DMS114 treated with DMSO at 0.1 percent for 48 hours (cell line): ENCODE measurements around the gene CTBP2.
A peak's percentile ranks its signal among the peaks of the same experiment; 100 is the strongest.

Experiments used
- DNase-seq: peaks from one replicate; lab custom pipeline; 2025; ENCODE audit not compliant: unreplicated experiment; lab: John Stamatoyannopoulos, UW

CTBP2 gene

DNA sequence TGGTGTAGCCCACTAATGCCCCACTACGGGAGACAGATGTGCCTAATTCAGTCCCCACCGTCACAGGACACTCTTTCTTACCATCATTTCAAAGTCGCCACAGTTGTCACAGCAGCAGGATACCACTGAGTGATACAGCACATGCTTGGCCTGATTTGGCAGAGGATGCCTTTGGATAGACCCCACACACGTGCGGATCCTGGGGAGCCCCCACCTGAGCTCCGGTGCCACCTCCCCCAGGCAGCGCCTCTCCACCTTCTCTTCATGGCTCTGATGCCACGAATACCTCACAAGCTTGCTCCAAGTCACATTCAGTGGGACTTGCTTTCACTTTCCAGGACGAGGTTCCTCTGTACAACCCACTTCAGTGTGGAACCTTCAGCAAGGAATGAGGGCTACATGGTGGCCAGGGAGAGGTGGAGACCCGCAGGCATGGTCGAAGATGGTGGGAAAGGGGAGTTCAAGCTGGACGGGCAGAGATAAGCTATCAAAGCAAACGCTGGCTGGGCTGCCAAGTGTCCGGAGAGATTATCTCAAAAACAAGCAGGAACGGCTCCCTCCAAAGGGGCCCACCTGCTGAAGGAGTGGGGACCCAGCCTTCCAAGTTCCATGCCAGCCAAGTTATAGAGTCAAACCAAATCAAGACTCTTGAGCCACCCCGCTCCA, 111.0 kb downstream of the CTBP2 start:
- no peak for DNase-seq

DNA sequence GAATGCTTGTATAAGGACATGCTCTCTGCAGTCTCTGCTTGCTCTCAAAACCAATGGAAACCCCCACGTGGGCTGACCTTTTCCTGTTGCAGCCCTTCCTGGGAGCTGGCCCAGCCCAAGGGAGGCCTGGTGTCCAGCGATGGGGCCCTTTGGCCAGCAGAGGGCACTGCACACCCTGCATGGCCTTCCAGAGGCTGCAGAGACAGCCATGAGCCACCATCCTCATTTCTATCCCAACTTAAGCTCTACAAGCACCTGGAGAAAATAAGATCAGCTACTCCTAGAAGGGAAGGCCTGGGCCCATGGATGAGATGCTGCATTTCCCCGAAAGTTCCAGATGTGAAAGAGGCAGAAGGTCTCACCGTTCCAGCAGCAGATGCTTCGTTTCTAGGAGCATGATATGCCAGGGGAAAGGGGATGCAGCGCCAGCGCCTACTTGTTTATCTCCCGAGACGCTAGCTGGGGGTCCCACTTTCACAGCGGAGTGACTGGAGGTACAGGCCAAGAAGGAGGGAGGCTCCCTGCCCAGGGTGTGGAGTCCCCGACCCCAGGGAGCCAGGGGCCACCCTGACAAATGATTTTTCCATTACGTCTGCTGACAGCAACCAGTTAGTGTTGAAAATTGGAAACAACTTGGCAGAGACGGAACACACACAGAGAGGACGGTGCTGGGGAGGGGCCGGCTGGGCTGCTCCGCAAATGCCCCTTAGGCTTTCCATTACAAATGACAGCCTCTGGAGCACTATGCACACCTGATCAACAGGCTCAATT, 112.1 kb downstream of the CTBP2 start:
- peak; percentile 74 for DNase-seq

DNA sequence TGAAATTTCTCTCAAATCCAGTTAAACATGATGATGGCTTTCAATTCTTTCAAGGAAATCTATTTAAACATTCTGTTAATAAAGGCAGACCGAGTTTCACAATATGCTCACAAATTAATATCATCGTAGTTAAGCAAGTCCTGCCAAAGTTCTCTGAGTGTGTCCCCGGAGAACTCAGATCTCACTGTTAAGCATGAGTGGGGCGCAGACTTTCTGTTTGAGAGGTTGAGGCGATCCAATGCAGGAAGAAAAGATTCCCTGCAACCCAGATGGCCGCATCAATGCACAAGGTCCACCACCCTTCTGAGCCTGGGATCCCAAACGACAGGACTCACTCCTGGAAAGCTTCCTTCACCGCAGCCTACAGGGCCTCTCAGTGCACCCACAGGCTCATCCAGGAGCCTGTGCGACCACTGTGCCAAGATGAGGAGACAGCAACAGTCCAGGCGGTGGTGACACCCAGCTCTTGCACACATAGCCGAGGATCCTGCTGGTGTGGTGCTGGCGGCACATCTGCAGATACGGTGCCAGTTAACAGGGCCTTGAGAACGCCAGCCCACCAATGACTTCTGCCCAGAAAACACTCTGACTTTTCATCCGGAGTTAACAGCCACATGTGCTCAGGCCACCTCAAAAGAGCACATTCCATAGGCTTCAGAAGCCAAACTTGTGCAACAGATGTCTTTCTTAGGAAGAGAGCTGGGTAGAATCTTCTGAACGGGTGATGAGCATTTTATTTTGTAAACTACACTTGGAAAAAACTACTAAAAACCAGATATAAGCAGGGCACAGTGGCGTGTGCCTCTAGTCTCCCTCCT, 116.3 kb downstream of the CTBP2 start:
- no peak for DNase-seq

GRCh38 chr10:125041856-125042506, 118.4 kb downstream of the CTBP2 start:
- DNase-seq = no peak

GRCh38 chr10:125039354-125039769, 121.0 kb downstream of the CTBP2 start:
- DNase-seq = no peak

GRCh38 chr10:125038637-125039036, 121.7 kb downstream of the CTBP2 start:
- DNase-seq = no peak

GRCh38 chr10:125037145-125037877, 123.1 kb downstream of the CTBP2 start:
- no peak for DNase-seq

DNA sequence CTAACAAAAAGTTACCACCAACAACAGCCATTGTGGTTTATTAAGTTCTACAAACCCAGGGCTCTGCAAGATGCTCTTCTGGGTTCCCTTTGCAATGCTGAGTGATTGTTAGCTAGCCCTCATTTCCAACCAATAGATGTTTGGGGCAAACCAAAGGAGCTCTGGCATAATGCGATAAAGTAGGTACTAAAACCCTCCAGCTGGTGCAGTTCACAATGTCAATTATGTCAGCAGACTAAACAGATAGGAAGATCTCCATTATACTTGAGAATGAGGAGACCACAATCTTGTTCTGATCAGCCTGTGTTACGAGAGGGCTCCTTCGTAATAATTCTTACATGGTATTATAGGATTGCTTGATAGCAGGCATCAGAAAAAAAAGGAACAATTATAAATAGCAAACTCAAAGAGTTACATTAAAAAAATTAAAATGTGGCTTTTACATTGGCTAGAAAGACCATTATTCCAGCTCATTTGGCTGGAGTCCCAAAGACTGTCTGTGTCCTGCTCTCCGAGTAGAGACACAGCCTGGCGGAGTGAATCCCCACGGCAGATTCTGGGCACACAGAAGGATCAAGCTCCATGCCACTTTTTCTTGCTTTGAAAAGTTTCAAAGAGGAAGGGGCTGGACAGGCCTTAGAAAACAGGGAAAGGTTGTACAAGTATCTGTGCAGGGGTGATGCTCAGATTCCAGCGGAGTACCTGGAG, 124.6 kb downstream of the CTBP2 start:
- DNase-seq = no peak

- DNase-seq = no peak
Observed at GRCh38 chr10:125035136-125035535, 125.2 kb downstream of the CTBP2 start.

- no peak for DNase-seq
Observed at GRCh38 chr10:125034675-125035074, 125.7 kb downstream of the CTBP2 start.

GRCh38 chr10:125033146-125033924, 127.0 kb downstream of the CTBP2 start:
- DNase-seq = no peak

DNA sequence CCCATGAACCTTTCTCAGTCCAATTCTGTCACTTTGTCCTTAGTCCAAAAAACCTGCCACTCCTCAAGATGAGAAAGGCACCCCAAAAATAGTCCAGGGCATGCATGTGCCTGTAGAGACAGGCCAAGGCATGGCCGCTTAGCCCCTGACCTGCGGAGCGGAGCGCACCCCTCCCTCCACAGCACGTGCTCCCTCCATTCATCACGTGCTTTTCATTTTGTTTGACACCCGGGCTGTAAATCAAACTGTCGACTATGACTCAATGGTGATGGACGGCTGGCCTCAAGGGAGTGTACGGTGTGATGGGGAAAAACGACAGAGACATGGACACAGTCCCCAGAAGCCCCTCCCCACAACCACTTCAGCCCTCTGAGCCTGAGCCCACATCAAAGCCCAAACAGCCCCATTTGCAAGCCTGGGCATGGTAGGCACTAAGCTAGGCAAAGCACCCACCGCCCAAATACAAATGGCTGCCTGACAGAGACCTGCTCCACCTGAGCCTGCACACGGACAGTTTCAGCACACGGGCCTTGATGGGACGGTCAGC, 127.8 kb downstream of the CTBP2 start:
- DNase-seq = no peak

GRCh38 chr10:125030567-125031197, 129.7 kb downstream of the CTBP2 start:
- no peak for DNase-seq

- DNase-seq = no peak
Observed at GRCh38 chr10:125029584-125030242, 130.7 kb downstream of the CTBP2 start.

- no peak for DNase-seq
Observed at GRCh38 chr10:125027871-125028869, 132.2 kb downstream of the CTBP2 start.

DNA sequence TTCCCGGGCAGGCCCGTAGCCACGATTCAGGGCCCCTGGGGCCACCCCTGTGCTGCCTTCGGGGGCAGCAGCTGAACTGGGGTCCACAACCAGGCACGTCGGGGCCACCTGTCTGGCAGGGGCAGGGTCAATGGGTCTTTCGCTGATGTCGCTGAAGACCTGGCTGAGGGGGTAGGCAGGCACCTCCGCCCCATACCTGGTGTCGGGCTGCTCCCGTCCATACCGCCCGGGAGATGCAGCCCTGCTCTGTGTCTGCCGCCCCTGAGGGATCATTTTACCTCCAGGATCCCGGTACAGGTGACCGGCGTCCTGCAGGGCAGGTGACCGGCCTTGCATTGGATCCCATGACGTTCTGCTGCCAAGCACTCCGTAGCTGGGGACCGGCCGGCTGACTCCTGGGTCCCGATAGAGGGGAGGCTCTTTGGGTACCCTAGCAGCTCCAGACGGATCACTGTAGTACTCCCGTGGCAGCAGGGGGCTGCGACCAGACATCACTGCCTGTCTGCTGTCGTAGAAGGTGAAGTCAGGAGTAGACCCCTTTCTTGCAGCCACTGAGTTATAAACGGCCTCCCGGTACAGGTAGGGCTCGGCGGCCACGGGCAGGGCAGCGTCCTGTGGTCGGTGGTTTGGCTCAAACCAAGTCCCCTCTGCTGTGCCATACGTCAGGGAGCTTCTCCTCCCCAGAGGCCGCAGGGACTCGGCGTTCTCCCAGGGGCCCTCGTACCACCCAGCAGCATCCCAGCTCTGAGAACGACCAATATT, 133.2 kb downstream of the CTBP2 start:
- DNase-seq = no peak
